IPS DF 4.7 (cell line): ENCODE data around the gene MALL.
"Not testable (repeated sequence)": the region's sequence is repeated elsewhere in the genome, so short reads cannot be mapped to it uniquely, and the experiment has no call there.

Experiments
- DNase-seq: peaks from one replicate; pipeline ENCODE4 v3.0.0-alpha.2; 2013; ENCODE audit warnings: low spot score; ENCODE audit errors: extremely low read depth

Gene MALL

GRCh38 chr2:110052166-110052565 is 63.5 kb downstream of the MALL start:
- not testable (repeated sequence) for DNase-seq

- not testable (repeated sequence) for DNase-seq
These were observed 65.4 kb downstream of the MALL start for GRCh38 chr2:110050222-110050621.

GRCh38 chr2:110049769-110050168 is 65.9 kb downstream of the MALL start:
- DNase-seq = not testable (repeated sequence)

DNA sequence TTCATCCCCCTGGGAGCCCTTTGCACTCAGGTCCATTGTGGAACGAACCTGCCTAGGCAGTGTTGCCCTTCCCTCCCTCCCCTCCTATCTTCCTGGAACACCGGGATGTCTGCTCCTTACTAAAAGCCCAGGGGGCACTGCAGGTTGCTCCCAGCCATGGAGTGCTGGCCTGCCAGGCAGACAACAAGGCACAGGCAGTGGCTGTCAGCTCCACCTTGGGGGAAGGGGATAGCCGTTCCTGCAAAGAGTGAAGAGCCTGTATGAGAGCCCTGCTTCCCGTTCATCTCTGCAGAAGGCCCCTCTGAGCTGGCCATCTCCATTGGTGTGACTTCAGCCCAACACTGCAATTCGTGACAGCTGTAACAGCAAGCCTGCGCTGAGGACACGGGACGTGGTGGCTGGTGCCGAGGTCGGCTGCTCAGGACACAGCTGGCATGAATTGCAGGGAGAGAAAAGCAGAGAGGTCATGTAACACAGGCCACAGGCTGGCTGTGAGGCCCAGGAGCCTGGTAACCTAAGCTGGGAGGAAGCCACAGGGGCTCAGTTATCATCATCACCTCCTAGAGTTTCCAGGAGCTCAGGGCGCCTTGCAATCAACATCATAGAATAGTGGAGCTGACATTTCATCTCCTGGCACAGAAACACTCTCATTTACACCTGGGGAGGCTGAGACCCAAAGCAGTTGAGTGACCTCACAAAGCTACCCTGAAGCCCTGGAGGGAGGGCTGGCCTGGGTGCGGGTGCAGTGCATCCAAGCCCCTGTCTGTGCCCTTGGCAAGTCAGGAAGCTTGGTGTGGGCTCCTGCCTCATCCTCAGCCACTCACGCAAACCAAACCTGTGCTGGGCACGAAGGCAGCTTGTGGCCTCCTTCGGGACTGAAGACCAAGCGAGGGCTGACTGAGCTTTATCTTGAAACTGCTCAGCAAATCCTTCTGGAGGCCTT is 67.1 kb downstream of the MALL start:
- DNase-seq = not testable (repeated sequence)

DNA sequence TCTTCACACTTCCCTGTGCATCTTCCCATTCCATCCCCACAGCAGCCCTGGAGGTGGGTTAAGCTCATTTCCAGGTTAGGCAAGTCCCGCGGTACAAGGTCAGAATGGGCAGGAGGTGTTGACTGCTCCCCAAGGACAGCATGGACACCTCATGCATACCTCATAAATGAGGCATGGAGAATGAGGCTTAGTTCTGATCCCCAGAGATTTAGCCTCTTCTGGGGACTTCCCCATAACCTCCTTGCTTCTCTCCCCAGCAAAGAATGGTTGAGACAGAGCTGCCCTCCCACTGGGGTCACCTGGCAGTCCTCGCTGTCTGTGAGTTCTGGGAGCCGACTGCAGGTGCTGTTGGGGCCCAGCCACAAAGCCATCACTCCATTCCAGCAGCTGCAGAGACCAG is 68.4 kb downstream of the MALL start:
- DNase-seq = not testable (repeated sequence)

- DNase-seq = not testable (repeated sequence)
These were observed 73.5 kb downstream of the MALL start for GRCh38 chr2:110041941-110042660.

DNA sequence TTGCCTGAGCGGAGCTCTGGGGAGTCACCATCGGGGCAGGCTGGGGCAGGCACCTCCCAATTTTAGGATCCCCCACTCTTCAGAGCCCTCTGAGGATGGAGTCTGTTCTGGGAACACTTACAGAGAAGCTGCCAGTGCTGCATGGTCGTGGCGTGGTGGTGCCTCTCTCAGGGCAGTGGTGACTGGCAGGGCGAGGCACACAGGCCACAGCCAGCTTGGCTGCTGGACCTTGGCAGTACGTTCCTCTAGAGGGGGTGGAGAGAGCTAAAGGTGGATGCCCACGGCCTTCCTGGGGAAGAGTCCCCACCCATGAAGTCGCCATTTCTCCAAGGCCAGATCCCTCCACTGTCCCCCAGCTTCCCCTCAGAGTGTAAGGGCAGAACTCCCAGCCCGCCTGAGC is 78.3 kb downstream of the MALL start:
- not testable (repeated sequence) for DNase-seq

DNA sequence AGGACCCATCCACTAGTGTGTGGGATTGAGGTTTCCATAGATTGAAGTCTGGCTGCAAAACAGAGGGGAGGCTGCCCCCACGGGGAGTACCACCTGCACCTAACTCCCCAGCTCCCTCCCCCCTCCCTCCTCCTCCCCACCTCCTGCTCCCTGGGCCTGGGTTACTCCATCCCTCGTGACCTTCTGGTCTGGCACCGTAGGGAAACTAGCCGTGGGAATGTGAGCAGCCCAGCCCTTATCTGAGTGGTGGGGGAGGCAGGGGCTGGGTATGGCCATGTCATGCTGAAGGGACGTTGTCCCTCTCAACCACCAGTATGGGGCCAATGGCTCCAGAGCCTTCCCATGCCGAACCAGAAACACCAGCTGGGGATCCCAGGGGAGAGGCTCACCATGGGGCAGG is 80.2 kb downstream of the MALL start:
- not testable (repeated sequence) for DNase-seq

- not testable (repeated sequence) for DNase-seq
These were observed 80.7 kb downstream of the MALL start for GRCh38 chr2:110034935-110035334.
